Germinal center (tissue), 1 donor: ENCODE data around the gene EGR2.

Experiments
- DNase-seq: peaks from one replicate; pipeline ENCODE4 v3.0.0; 2012; ENCODE audit warnings: mixed read lengths, low spot score

EGR2 gene

GRCh38 chr10:62817766-62818425 is 1.7 kb upstream of the EGR2 start:
- DNase-seq = peak; percentile 89

GRCh38 chr10:62817121-62817765 is 1.1 kb upstream of the EGR2 start:
- peak; percentile 80 for DNase-seq

GRCh38 chr10:62816076-62816330 is 163 bp downstream of the EGR2 start:
- DNase-seq = no peak

GRCh38 chr10:62815381-62816075 is 638 bp downstream of the EGR2 start:
- peak; percentile 33 for DNase-seq

GRCh38 chr10:62814756-62815380 is 1.3 kb downstream of the EGR2 start:
- DNase-seq = no peak

GRCh38 chr10:62813981-62814380 is 2.2 kb downstream of the EGR2 start:
- DNase-seq = no peak

- no peak for DNase-seq
These were observed 2.7 kb downstream of the EGR2 start for GRCh38 chr10:62813453-62813852.

- no peak for DNase-seq
These were observed 3.3 kb downstream of the EGR2 start for GRCh38 chr10:62812672-62813439.

- peak; percentile 21 for DNase-seq
These were observed 4.8 kb downstream of the EGR2 start for GRCh38 chr10:62811159-62811875.

GRCh38 chr10:62810156-62810902 is 5.8 kb downstream of the EGR2 start:
- no peak for DNase-seq

- DNase-seq = no peak
These were observed 9.9 kb downstream of the EGR2 start for GRCh38 chr10:62806251-62806650.

- DNase-seq = peak; percentile 35
These were observed 10.7 kb downstream of the EGR2 start for GRCh38 chr10:62805231-62806099.

- peak; percentile 87 for DNase-seq
These were observed 11.6 kb downstream of the EGR2 start, which contains the start of gene ADO for GRCh38 chr10:62804356-62805230. Gene ADO, plus strand, starts transcription at chr10:62804720. Its CDS starts 340 bp downstream, at chr10:62805060.

GRCh38 chr10:62803724-62804355 is 12.3 kb downstream of the EGR2 start:
- peak; percentile 18 for DNase-seq

GRCh38 chr10:62801871-62802270 is 14.3 kb downstream of the EGR2 start:
- no peak for DNase-seq

- no peak for DNase-seq
These were observed 19.3 kb downstream of the EGR2 start for GRCh38 chr10:62796896-62797295.

GRCh38 chr10:62795762-62796161 is 20.4 kb downstream of the EGR2 start:
- no peak for DNase-seq

- DNase-seq = no peak
These were observed 21.1 kb downstream of the EGR2 start for GRCh38 chr10:62795100-62795499.
